ENCODE measurements around the gene PRMT3. TPM values are rescaled to one million over a fixed set of nuclear protein-coding genes. Genes with fewer than 3 reads are reported as not detected.

PRMT3 gene
- total RNA-seq (ENCODE audit: low replicate concordance) = 30.7 and 39.6 TPM in 2 replicates

DNA sequence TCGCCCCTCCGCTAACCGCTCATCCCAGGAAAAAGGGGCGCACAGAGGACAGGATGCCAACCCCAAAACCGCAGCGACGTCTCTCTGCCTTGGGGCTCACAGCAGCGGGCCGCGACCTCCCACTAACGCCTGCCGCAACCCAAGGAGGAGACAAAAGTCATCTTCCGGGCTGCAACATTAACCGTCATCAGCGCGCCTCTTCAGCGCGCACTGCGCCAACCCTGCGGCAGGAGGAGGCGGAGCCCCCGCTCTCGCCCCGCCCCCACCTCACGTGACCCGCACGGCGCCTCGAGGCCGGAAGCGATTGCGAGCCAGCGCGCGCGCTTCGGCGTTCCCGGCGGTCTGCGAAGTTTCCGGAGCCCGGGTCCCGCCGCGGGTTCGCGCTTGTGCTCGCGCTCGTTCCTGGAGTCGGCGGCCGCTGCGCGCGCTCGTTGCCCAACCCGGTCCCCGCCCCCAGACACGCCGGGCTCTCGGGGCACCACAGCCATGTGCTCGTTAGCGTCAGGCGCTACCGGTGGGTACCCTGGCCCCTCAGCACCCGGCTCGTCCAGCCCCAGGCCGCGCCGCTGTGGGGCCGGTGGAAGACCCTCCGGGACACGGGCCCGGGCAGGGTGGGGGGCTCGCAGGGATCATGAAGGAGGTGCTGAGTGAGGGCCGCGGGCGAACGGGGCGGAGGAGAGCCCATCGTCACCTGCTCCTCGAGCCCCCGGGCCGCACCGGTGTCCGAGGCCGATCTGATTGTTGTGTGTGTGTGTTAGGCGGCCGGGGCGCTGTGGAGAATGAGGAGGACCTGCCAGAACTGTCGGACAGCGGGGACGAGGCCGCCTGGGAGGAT, at the start of gene PRMT3:
TSS of gene PRMT3 (plus strand) at position 456 of the 835 bp plus-strand sequence. CDS start at position 487, 31 bp downstream.
- peak; percentile 99 for DNase-seq (ENCODE audit: low spot score)
- Histone ChIP-seq H4K20me1 (ENCODE audit: low read depth) (no peaks in the 10 kb centered on the region), H2AFZ (replicated peaks) (peak within 1 kb of the TSS; percentile 98), H3K9me3 (ENCODE audit: low read depth) (no peaks in the 10 kb centered on the region), H3K27ac (no peak within 1 kb of the TSS), H3K79me2 (ENCODE audit: low read depth) (peaks cover 10% of the 10 kb centered on the region), H3K27me3 (no peaks in the 10 kb centered on the region), H3F3A (ENCODE audit: low read depth) (peaks cover 11% of the 10 kb centered on the region), H3K9ac (peak within 1 kb of the TSS; percentile 68), H3K36me3 (peaks cover 4% of the 10 kb centered on the region), H3K4me1 (peaks cover 8% of the 10 kb centered on the region), H3K4me2 (peak within 1 kb of the TSS; percentile 82), H3K4me3 (peak within 1 kb of the TSS; percentile 88)
- H3K36me3 Mint-ChIP-seq = peaks cover 4% of the 10 kb centered on the region
- no peaks in the 10 kb centered on the region for H3K9me3 Mint-ChIP-seq
- TF ChIP-seq EZH2 (IDR thresholded peaks at IDR 0.05) (peak; percentile 31), CTCF (IDR thresholded peaks at IDR 0.05) (no peak)
- H3K27me3 Mint-ChIP-seq (ENCODE audit: insufficient read depth, low read depth) = peaks cover 4% of the 10 kb centered on the region
- peaks cover 15% of the 10 kb centered on the region for H3K4me1 Mint-ChIP-seq
- peak within 1 kb of the TSS; percentile 95 for H3K27ac Mint-ChIP-seq
- peak within 1 kb of the TSS; percentile 95 for H3K4me3 Mint-ChIP-seq

DNA sequence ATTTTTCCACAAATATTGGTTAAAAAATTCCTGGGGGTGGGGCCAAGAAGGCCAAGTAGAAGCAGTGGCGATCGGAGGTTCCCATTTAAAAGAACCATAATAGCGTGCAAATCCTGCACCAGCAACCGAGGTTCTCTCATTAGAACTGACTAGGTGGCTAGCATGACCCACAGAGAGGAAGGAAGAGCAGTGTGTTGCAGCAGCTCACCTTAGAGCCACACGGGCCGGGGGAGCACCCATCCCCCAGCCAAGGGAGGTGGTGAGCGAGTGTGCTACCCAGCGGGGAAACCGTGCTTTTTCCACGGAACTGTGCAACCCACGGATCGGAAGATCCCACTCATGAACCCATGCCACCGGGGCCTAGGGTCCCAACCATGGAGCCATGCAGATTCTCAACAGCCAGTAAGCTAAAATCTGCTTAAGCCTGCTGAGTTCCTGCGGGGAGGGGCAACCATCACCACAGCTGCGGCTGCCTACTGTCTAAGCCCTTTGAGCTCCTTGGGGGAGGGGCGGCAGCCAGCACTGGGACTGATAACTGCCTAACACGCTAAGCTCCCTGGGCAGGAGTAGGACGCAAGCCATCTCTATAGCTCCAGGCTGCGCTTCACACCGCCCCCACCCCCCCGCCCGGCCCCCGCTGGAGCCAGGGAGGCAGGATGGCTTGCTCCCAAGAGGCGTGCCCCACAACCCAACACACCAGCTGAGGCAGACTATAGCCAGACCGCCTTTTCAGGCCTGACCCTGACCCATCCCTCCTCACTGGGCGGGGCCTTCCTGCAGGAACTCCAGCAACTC, 45.0 kb upstream of the PRMT3 start:
- Mint-ChIP-seq H3K4me1 (peaks cover 24% of the 10 kb centered on the region), H3K9me3 (peaks cover 10% of the 10 kb centered on the region), H3K36me3 (no peaks in the 10 kb centered on the region), H3K27me3 (ENCODE audit: insufficient read depth, low read depth) (peaks cover 21% of the 10 kb centered on the region), H3K4me3 (no peak overlapping the region), H3K27ac (no peak overlapping the region)
- TF ChIP-seq CTCF (IDR thresholded peaks at IDR 0.05) (no peak), EZH2 (IDR thresholded peaks at IDR 0.05) (no peak), EZH2phosphoT487 (IDR thresholded peaks at IDR 0.05) (no peak)
- Histone ChIP-seq H3K27ac (no peak overlapping the region), H4K20me1 (ENCODE audit: low read depth) (no peaks in the 10 kb centered on the region), H3F3A (ENCODE audit: low read depth) (peaks cover 38% of the 10 kb centered on the region), H3K79me2 (ENCODE audit: low read depth) (no peaks in the 10 kb centered on the region), H2AFZ (replicated peaks) (no peak overlapping the region), H3K4me3 (no peak overlapping the region), H3K9ac (no peak overlapping the region), H3K4me1 (peaks cover 46% of the 10 kb centered on the region), H3K36me3 (no peaks in the 10 kb centered on the region), H3K4me2 (peak overlapping the region; percentile 62), H3K27me3 (no peaks in the 10 kb centered on the region), H3K9me3 (ENCODE audit: low read depth) (no peaks in the 10 kb centered on the region)
- DNase-seq (ENCODE audit: low spot score) = peak; percentile 95

DNA sequence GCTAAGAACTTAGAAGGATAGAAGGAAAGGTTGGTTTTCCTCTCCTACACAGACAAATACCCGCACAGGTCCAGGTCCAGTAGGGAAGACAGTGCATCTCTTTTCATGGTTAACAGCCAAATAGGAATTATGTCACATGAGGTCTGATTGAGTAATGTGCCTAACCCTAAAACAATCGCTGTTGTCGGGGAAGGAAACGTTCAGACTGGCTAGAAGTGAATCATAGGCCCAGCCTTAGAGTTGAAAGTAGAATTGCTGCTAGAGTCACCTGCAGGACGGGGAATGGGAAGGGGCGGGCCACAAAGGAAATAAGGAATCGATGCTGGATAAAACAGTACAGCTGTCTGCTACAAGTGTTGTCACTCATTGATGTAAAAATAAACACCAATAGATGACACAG, 36.4 kb upstream of the PRMT3 start:
- no peaks in the 10 kb centered on the region for H3K27me3 ChIP-seq
- H3K4me3 Mint-ChIP-seq = no peak overlapping the region

More for the DNA sequence above, 36.4 kb upstream of the PRMT3 start:
- no peak for TF ChIP-seq CTCF (IDR thresholded peaks at IDR 0.05)
- TF ChIP-seq EZH2phosphoT487 (IDR thresholded peaks at IDR 0.05) = no peak
- TF ChIP-seq EZH2 (IDR thresholded peaks at IDR 0.05) = no peak
- H3K36me3 Mint-ChIP-seq = no peaks in the 10 kb centered on the region
- H3K9me3 ChIP-seq (ENCODE audit: low read depth) = no peaks in the 10 kb centered on the region
- H3K36me3 ChIP-seq = no peaks in the 10 kb centered on the region
- no peak overlapping the region for H3K9ac ChIP-seq
- H3K27ac Mint-ChIP-seq = no peak overlapping the region
- H3F3A ChIP-seq (ENCODE audit: low read depth) = peaks cover 15% of the 10 kb centered on the region
- no peak overlapping the region for H3K4me3 ChIP-seq
- no peak overlapping the region for H3K4me2 ChIP-seq
- peaks cover 5% of the 10 kb centered on the region for H3K4me1 Mint-ChIP-seq
- no peak for DNase-seq (ENCODE audit: low spot score)
- no peak overlapping the region for H3K27ac ChIP-seq
- H3K79me2 ChIP-seq (ENCODE audit: low read depth) = no peaks in the 10 kb centered on the region
- H3K27me3 Mint-ChIP-seq (ENCODE audit: insufficient read depth, low read depth) = peaks cover 7% of the 10 kb centered on the region
- H3K9me3 Mint-ChIP-seq = no peaks in the 10 kb centered on the region
- no peak overlapping the region for H2AFZ ChIP-seq (replicated peaks)
- H3K4me1 ChIP-seq = peaks cover 32% of the 10 kb centered on the region
- H4K20me1 ChIP-seq (ENCODE audit: low read depth) = no peaks in the 10 kb centered on the region
